HepG2 (cell line): Measurements from ENCODE around the gene ELAVL3.

Experiments
- BHLHE40 ChIP-seq: IDR thresholded peaks from 2 replicates; pipeline ENCODE4 v1.6.1; 2011; ENCODE audit warnings: low read length, improper control_type of control experiment
- CTCF ChIP-seq: sonication (generic); formaldehyde crosslinking; IDR thresholded peaks from 2 replicates; pipeline ENCODE4 v1.5.0; 2020; ENCODE audit warnings: mild to moderate bottlenecking, missing genetic modification reagents, moderate library complexity
- EP300 ChIP-seq, 3 experiments: sonication (generic) in 1 of 3; formaldehyde crosslinking in 1 of 3; IDR thresholded peaks; 2 replicates each; pipeline versions ENCODE4 v1.5.1 to v1.6.1; 2011 to 2020; ENCODE audit warnings: low read depth in 2 of 3, low read length in 2 of 3, borderline replicate concordance in 1 of 3, improper control_type of control experiment in 1 of 3, mild to moderate bottlenecking in 1 of 3, missing genetic modification reagents in 1 of 3, moderate library complexity in 1 of 3
- HIVEP1 ChIP-seq: sonication (generic); formaldehyde crosslinking; IDR thresholded peaks from 2 replicates; pipeline ENCODE4 v1.4.0; 2020; ENCODE audit warnings: mild to moderate bottlenecking, missing genetic modification reagents
- MAZ ChIP-seq, 2 experiments: sonication (generic) in 1 of 2; formaldehyde crosslinking in 1 of 2; IDR thresholded peaks; 2 replicates each; pipeline versions ENCODE4 v1.5.0 to v1.6.1; 2012 to 2020; ENCODE audit warnings: low read depth in 2 of 2, mild to moderate bottlenecking in 2 of 2, borderline replicate concordance in 1 of 2, improper control_type of control experiment in 1 of 2, low read length in 1 of 2, missing genetic modification reagents in 1 of 2, moderate library complexity in 1 of 2
- MTA3 ChIP-seq: sonication (generic); formaldehyde crosslinking; IDR thresholded peaks from 2 replicates; pipeline ENCODE4 v1.4.0; 2020; ENCODE audit warnings: missing genetic modification reagents
- SMC3 ChIP-seq: IDR thresholded peaks from 2 replicates; pipeline ENCODE4 v1.6.1; 2011; ENCODE audit warnings: low read length, improper control_type of control experiment
- TARDBP ChIP-seq: sonication (generic); formaldehyde crosslinking; IDR thresholded peaks from 2 replicates; pipeline ENCODE4 v1.8.0; 2022; ENCODE audit warnings: mild to moderate bottlenecking, missing genetic modification reagents
- USF2 ChIP-seq, 2 experiments: sonication (generic) in 1 of 2; formaldehyde crosslinking in 1 of 2; IDR thresholded peaks; 2 replicates each; pipeline versions ENCODE4 v1.5.1 to v1.6.1; 2011 to 2020; ENCODE audit warnings: borderline replicate concordance in 1 of 2, low read depth in 1 of 2, low read length in 1 of 2, mild to moderate bottlenecking in 1 of 2, missing genetic modification reagents in 1 of 2, moderate library complexity in 1 of 2
- YEATS2 ChIP-seq: sonication (generic); formaldehyde crosslinking; IDR thresholded peaks from 2 replicates; pipeline ENCODE4 v1.4.0; 2020; ENCODE audit warnings: missing genetic modification reagents, borderline replicate concordance
- ZNF121 ChIP-seq: sonication (generic); formaldehyde crosslinking; IDR thresholded peaks from 2 replicates; pipeline ENCODE4 v1.5.0; 2020; ENCODE audit warnings: mild to moderate bottlenecking, missing genetic modification reagents
- TF ChIP-seq, protein P1 (sequence below): sonication (generic); formaldehyde crosslinking; IDR thresholded peaks from 2 replicates; pipeline ENCODE4 v1.5.0; 2020; ENCODE audit warnings: mild to moderate bottlenecking, missing genetic modification reagents

- TF ChIP-seq HIVEP1 (CRISPR knock-in tag) = no peak
- TF ChIP-seq, protein P1, sequence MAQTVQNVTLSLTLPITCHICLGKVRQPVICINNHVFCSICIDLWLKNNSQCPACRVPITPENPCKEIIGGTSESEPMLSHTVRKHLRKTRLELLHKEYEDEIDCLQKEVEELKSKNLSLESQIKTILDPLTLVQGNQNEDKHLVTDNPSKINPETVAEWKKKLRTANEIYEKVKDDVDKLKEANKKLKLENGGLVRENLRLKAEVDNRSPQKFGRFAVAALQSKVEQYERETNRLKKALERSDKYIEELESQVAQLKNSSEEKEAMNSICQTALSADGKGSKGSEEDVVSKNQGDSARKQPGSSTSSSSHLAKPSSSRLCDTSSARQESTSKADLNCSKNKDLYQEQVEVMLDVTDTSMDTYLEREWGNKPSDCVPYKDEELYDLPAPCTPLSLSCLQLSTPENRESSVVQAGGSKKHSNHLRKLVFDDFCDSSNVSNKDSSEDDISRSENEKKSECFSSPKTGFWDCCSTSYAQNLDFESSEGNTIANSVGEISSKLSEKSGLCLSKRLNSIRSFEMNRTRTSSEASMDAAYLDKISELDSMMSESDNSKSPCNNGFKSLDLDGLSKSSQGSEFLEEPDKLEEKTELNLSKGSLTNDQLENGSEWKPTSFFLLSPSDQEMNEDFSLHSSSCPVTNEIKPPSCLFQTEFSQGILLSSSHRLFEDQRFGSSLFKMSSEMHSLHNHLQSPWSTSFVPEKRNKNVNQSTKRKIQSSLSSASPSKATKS (CRISPR knock-in tag) = no peak
- TF ChIP-seq EP300 (IDR thresholded peaks at IDR 0.05; ENCODE audit: low read depth in 2 of 2, low read length in 2 of 2) = no peak
- TF ChIP-seq EP300 (CRISPR knock-in tag; IDR thresholded peaks at IDR 0.05; ENCODE audit: borderline replicate concordance) = no peak
- TF ChIP-seq BHLHE40 = no peak
- TF ChIP-seq CTCF = no peak
- TF ChIP-seq MAZ (IDR thresholded peaks at IDR 0.05; ENCODE audit: borderline replicate concordance, low read depth, low read length) = no peak
- no peak for TF ChIP-seq MAZ (CRISPR knock-in tag; IDR thresholded peaks at IDR 0.05; ENCODE audit: low read depth)
- no peak for TF ChIP-seq SMC3
- TF ChIP-seq TARDBP (CRISPR knock-in tag) = no peak
- TF ChIP-seq USF2 (IDR thresholded peaks at IDR 0.05; ENCODE audit: low read depth, low read length) = no peak
- no peak for TF ChIP-seq USF2 (CRISPR knock-in tag; IDR thresholded peaks at IDR 0.05; ENCODE audit: borderline replicate concordance)
- no peak for TF ChIP-seq ZNF121 (CRISPR knock-in tag)
- TF ChIP-seq YEATS2 = no peak
- no peak for TF ChIP-seq MTA3 (CRISPR knock-in tag)
These were observed 28.1 kb downstream of the ELAVL3 start for GRCh38 chr19:11452620-11453310.
